Iris pigment epithelial cell (primary cell): Measurements from ENCODE around the gene EPC2.
"Not testable (repeated sequence)": the region's sequence is repeated elsewhere in the genome, so short reads cannot be mapped to it uniquely, and the experiment has no call there.

Experiments
- DNase-seq: peaks from one replicate; pipeline ENCODE4 v3.0.0-alpha.2; 2011; ENCODE audit warnings: low read depth

EPC2 gene

GRCh38 chr2:148674063-148675020 lies 29.8 kb downstream of the EPC2 start:
- peak; percentile 41 for DNase-seq

- peak; percentile 26 for DNase-seq
Observed at GRCh38 chr2:148675708-148676107, 31.2 kb downstream of the EPC2 start.

- not testable (repeated sequence) for DNase-seq
Observed at GRCh38 chr2:148678302-148679179, 34.0 kb downstream of the EPC2 start.

- peak; percentile 33 for DNase-seq
Observed at GRCh38 chr2:148680462-148680861, 35.9 kb downstream of the EPC2 start.

GRCh38 chr2:148681443-148681842 lies 36.9 kb downstream of the EPC2 start:
- no peak for DNase-seq

GRCh38 chr2:148681862-148682261 lies 37.3 kb downstream of the EPC2 start:
- DNase-seq = not testable (repeated sequence)

DNA sequence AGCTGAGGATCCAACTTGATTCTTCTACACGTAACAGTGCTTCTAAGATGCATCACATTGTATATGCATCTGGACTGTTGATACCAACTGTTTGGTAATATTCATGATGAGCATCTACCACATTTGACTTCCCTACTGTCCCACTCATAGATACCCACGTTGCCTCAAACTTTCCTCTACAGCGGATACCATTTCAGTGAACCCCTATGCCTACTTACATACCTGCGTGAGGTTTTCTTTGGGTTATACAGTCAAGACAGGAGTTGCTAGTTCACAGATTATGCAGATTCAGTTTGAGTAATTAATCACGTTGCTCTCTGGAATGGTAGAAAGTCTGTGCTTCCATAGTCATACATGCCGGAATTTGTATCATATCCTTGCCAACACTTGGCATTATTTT lies 40.0 kb downstream of the EPC2 start:
- no peak for DNase-seq

GRCh38 chr2:148687543-148687942 lies 43.0 kb downstream of the EPC2 start:
- DNase-seq = no peak

DNA sequence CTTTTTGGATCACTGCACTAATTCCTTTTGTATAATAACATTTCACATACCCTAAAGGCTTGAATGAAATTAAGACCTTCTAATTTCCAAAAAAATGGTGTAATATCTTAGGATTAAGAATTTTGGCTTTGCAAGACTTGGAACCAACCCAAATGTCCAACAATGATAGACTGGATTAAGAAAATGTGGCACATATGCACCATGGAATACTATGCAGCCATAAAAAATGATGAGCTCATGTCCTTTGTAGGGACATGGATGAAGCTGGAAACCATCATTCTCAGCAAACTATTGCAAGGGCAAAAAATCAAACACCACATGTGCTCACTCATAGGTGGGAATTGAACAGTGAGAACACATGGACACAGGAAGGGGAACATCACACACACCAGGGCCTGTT lies 43.5 kb downstream of the EPC2 start:
- DNase-seq = not testable (repeated sequence)

GRCh38 chr2:148696985-148697384 lies 52.4 kb downstream of the EPC2 start:
- DNase-seq = no peak

DNA sequence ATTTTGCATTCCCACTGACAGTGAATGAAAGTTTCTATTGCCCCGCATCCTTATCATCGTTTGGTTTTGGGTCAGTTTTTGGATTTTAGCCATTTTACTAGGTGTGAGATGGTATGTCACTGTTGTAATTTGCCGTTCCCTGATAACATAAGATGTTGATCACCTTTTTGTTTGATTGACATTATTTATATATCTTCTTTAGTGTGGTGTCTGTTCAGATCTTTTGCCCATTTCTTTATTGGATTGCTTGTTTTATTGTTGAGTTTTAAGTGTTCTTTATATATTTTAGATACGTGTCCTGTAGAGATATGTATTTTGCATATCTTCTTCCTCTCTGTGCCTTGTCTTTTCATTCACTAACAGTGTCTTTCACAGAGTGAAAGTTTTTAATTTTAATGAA lies 55.3 kb downstream of the EPC2 start:
- DNase-seq = no peak

DNA sequence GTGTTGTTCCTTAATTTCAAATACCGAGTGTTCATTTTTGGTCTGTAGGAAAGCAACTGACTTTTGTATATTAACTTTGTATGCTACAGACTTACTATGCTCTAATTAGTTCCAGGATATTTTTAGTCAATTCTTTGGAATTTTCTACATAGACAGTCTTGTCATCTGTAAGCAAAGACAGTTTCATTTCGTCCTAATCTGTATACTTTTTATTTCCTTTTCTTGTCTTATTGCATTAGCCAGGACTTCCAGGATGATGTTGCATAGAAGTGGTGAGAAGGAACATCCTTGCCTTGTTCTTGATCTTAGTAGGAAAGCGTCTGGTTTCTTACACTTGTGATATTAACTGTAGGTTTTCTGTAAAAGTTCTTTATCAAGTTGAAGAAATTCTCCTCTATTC lies 56.5 kb downstream of the EPC2 start:
- DNase-seq = no peak

- no peak for DNase-seq
Observed at GRCh38 chr2:148701877-148702276, 57.3 kb downstream of the EPC2 start.

GRCh38 chr2:148702475-148702874 lies 57.9 kb downstream of the EPC2 start:
- no peak for DNase-seq

DNA sequence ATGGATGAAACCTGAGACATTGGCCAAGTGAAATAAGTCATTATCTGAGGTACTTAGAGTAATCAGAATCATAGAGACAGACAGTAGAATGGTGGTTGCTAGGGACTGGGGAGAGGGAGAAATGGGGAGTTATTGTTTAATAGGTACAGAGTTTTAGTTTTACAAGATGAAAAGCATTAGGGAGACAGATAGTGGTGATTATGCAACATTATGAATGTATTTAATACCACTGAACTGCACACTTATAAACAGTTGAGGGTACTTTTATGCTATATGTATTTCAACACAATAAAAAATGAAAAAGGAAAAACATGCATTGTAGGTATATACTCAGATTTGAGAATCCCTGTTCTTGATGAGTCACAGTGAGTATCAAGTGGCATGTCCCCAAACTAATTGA lies 59.7 kb downstream of the EPC2 start:
- peak; percentile 16 for DNase-seq

DNA sequence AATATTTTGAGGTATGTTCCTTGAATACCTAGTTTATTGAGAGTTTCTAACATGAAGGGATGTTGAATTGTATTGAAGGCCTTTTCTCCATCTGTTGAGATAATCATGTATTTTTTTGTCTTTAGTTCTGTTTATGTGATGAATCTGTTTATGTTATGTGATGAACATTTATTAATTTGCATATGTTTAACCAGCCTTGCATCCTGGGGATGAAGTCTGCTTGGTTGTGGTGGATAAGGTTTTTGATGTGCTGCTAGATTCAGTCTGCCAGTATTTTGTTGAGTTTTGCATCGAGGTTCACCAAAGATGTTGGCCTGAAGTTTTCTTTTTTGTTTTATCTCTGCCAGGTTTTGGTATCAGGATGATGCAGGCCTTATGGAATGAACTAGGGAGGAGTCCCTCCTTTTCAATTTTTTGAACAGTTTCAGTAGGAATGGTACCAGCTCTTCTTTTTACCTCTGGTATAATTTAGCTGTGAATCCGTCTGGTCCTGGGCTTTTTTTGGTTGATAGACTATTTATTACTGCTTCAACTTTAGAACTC lies 71.9 kb downstream of the EPC2 start:
- no peak for DNase-seq

DNA sequence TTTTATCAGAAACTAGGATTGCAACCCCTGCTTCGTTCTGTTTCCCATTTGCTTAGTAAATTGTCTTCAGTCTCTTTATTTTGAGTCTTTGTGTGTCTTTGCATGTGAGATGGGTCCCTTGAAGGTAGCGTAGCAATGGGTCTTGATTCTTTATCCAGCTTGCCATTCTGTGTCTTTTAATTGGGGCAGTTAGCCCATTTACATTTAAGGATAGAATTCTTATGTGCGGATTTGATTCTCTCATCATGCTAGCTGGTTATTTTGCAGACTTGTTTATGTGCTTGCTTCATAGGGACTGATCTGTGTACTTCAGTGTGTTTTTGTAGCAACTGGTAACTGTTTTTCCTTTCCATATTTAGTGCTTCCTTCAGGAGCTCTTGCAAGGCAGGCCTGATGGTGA lies 73.5 kb downstream of the EPC2 start:
- DNase-seq = no peak

- no peak for DNase-seq
Observed at GRCh38 chr2:148719195-148719749, 74.7 kb downstream of the EPC2 start.

DNA sequence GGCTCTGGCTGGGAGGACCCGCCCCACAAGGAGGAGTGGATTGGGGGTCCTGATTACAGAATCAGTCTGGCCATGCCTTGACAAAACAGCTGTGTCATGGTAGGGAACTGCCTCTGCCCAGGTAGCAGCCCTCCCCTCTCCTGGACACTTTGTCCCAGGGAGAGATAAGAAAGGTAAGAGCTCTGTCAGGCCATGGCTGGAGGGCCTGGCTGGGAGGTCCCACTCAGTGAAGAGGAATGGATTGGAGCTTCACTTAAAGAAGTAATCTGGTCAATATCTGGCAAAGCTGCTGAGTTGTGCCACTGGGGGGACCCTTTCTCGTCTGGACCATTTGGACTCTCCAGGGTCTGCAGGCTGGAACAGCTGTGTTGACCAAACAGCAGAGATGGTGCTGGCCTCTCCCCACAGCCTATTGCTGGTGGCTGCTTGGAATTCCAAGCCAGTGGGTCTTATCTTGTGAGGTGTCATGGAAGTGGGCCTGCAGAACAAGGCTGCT lies 75.4 kb downstream of the EPC2 start:
- no peak for DNase-seq

DNA sequence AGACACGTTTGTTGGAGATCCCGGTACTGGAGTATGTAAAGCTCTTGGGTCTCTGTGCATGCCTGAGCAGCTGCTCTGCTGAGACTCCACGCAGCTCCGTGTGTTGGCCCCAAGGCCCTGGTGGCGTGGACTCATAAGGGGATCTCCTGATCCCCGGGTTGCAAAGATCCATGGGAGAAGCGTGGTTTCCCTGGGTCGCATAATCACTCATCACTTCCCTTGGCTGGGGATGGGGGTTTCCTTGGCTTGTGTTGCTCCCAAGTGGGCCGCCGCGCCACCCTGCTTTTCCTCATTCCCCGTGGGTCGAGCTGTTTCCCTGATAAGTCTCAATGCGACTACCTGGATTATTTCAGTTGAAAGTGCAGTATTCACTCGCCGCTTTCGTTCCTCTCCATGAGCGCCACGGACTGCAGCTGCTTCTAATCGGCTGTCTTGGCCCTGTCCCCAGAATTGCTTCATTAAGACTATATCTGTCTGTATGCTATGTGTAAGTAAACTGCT lies 76.0 kb downstream of the EPC2 start:
- DNase-seq = peak; percentile 38

- peak; percentile 22 for DNase-seq
Observed at GRCh38 chr2:148721520-148721931, 77.0 kb downstream of the EPC2 start.
